BLaER1 (cell line): ENCODE results near the gene CHDH.

ENCODE experiments used
- H3K27ac ChIP-seq: shearing (Covaris generic); formaldehyde crosslinking; 2 replicates; pipeline ENCODE4 v1.8.1; 2022
- H3K27me3 ChIP-seq: shearing (Covaris generic); formaldehyde crosslinking; 2 replicates; pipeline ENCODE4 v1.8.1; 2022
- H3K36me3 ChIP-seq: shearing (Covaris generic); formaldehyde crosslinking; 2 replicates; pipeline ENCODE4 v1.8.1; 2022
- H3K4me1 ChIP-seq: shearing (Covaris generic); formaldehyde crosslinking; 2 replicates; pipeline ENCODE4 v1.8.1; 2022
- H3K4me2 ChIP-seq: shearing (Covaris generic); formaldehyde crosslinking; 2 replicates; pipeline ENCODE4 v1.8.1; 2022
- H3K4me3 ChIP-seq: shearing (Covaris generic); formaldehyde crosslinking; 2 replicates; pipeline ENCODE4 v1.8.1; 2022
- H3K9ac ChIP-seq: shearing (Covaris generic); formaldehyde crosslinking; 2 replicates; pipeline ENCODE4 v1.8.1; 2022
- H3K9me3 ChIP-seq: shearing (Covaris generic); formaldehyde crosslinking; 2 replicates; pipeline ENCODE4 v1.8.1; 2022
- H4K20me1 ChIP-seq: shearing (Covaris generic); formaldehyde crosslinking; 2 replicates; pipeline ENCODE4 v1.8.1; 2022
- Cebpa-rat ChIP-seq: shearing (Covaris generic); IDR thresholded peaks from 2 replicates; pipeline ENCODE4 v1.8.1; 2022

The CHDH gene

GRCh38 chr3:53824795-53825194 is 21.4 kb downstream of the CHDH start:
- TF ChIP-seq Cebpa-rat: no peak
- H3K9ac ChIP-seq: no peak overlapping the region
- H3K27ac ChIP-seq: no peak overlapping the region
- H3K36me3 ChIP-seq: no peaks in the 10 kb centered on the region
- H3K27me3 ChIP-seq: no peaks in the 10 kb centered on the region
- no peak overlapping the region for H3K4me3 ChIP-seq
- H3K4me1 ChIP-seq: peaks cover 6% of the 10 kb centered on the region; the same call in 1 of the 2 replicates
- H3K4me2 ChIP-seq: no peak overlapping the region
- H4K20me1 ChIP-seq: no peaks in the 10 kb centered on the region
- H3K9me3 ChIP-seq: no peaks in the 10 kb centered on the region

- no peak overlapping the region for H3K9ac ChIP-seq
- no peaks in the 10 kb centered on the region for H3K9me3 ChIP-seq
- H3K27ac ChIP-seq: no peak overlapping the region
- no peaks in the 10 kb centered on the region for H3K27me3 ChIP-seq
- H3K36me3 ChIP-seq: no peaks in the 10 kb centered on the region
- no peak overlapping the region for H3K4me2 ChIP-seq
- TF ChIP-seq Cebpa-rat: no peak
- no peak overlapping the region for H3K4me3 ChIP-seq
- H3K4me1 ChIP-seq: peaks cover 6% of the 10 kb centered on the region; the same call in 1 of the 2 replicates
- H4K20me1 ChIP-seq: no peaks in the 10 kb centered on the region
These were observed 22.1 kb downstream of the CHDH start for GRCh38 chr3:53823956-53824657.

- no peak overlapping the region for H3K9ac ChIP-seq
- no peak for TF ChIP-seq Cebpa-rat
- H4K20me1 ChIP-seq: no peaks in the 10 kb centered on the region
- no peak overlapping the region for H3K27ac ChIP-seq
- H3K4me1 ChIP-seq: peaks cover 6% of the 10 kb centered on the region; the same call in 1 of the 2 replicates
- H3K4me3 ChIP-seq: no peak overlapping the region
- no peaks in the 10 kb centered on the region for H3K36me3 ChIP-seq
- H3K4me2 ChIP-seq: no peak overlapping the region
- no peaks in the 10 kb centered on the region for H3K27me3 ChIP-seq
- no peaks in the 10 kb centered on the region for H3K9me3 ChIP-seq
These were observed 22.9 kb downstream of the CHDH start for GRCh38 chr3:53823026-53823955.

GRCh38 chr3:53822331-53822741 is 23.9 kb downstream of the CHDH start:
- no peak overlapping the region for H3K27ac ChIP-seq

GRCh38 chr3:53821631-53822121 is 24.5 kb downstream of the CHDH start:
- no peak overlapping the region for H3K9ac ChIP-seq
- H3K27ac ChIP-seq: no peak overlapping the region
- H3K4me1 ChIP-seq: peaks cover 6% of the 10 kb centered on the region; the same call in 1 of the 2 replicates
- no peak for TF ChIP-seq Cebpa-rat
- H3K36me3 ChIP-seq: no peaks in the 10 kb centered on the region
- H3K4me3 ChIP-seq: no peak overlapping the region
- no peaks in the 10 kb centered on the region for H3K27me3 ChIP-seq
- H3K4me2 ChIP-seq: no peak overlapping the region
- H4K20me1 ChIP-seq: no peaks in the 10 kb centered on the region
- H3K9me3 ChIP-seq: no peaks in the 10 kb centered on the region

More at GRCh38 chr3:53822331-53822741, 23.9 kb downstream of the CHDH start:
- TF ChIP-seq Cebpa-rat: no peak
- H4K20me1 ChIP-seq: no peaks in the 10 kb centered on the region
- H3K9me3 ChIP-seq: no peaks in the 10 kb centered on the region
- H3K9ac ChIP-seq: no peak overlapping the region
- H3K4me1 ChIP-seq: peaks cover 6% of the 10 kb centered on the region; the same call in 1 of the 2 replicates
- no peaks in the 10 kb centered on the region for H3K27me3 ChIP-seq
- no peaks in the 10 kb centered on the region for H3K36me3 ChIP-seq
- no peak overlapping the region for H3K4me3 ChIP-seq
- no peak overlapping the region for H3K4me2 ChIP-seq

GRCh38 chr3:53820756-53821580 is 25.3 kb downstream of the CHDH start:
- H3K4me1 ChIP-seq: peaks cover 6% of the 10 kb centered on the region; the same call in 1 of the 2 replicates
- no peak overlapping the region for H3K4me3 ChIP-seq
- no peaks in the 10 kb centered on the region for H3K9me3 ChIP-seq
- no peaks in the 10 kb centered on the region for H3K36me3 ChIP-seq
- H3K27ac ChIP-seq: no peak overlapping the region
- H4K20me1 ChIP-seq: no peaks in the 10 kb centered on the region
- no peak for TF ChIP-seq Cebpa-rat
- H3K9ac ChIP-seq: no peak overlapping the region
- no peaks in the 10 kb centered on the region for H3K27me3 ChIP-seq
- peak overlapping the region; percentile 17; the same call in 1 of the 2 replicates for H3K4me2 ChIP-seq

GRCh38 chr3:53820084-53820483 is 26.1 kb downstream of the CHDH start:
- Histone ChIP-seq H3K27ac (no peak overlapping the region), H3K4me1 (peaks cover 6% of the 10 kb centered on the region; the same call in 1 of the 2 replicates), H3K9ac (no peak overlapping the region), H4K20me1 (no peaks in the 10 kb centered on the region), H3K36me3 (no peaks in the 10 kb centered on the region), H3K27me3 (no peaks in the 10 kb centered on the region), H3K4me2 (no peak overlapping the region), H3K4me3 (no peak overlapping the region), H3K9me3 (no peaks in the 10 kb centered on the region)
- TF ChIP-seq Cebpa-rat: no peak

GRCh38 chr3:53819163-53819868 is 26.9 kb downstream of the CHDH start:
- Histone ChIP-seq H4K20me1 (no peaks in the 10 kb centered on the region), H3K27ac (no peak overlapping the region), H3K9me3 (no peaks in the 10 kb centered on the region), H3K27me3 (no peaks in the 10 kb centered on the region), H3K4me2 (no peak overlapping the region), H3K36me3 (no peaks in the 10 kb centered on the region), H3K4me3 (no peak overlapping the region), H3K4me1 (peaks cover 9% of the 10 kb centered on the region; the same call in 1 of the 2 replicates), H3K9ac (no peak overlapping the region)
- TF ChIP-seq Cebpa-rat: no peak
